H1 (cell line): ENCODE data around the gene GLMP. TPM values are rescaled to one million over a fixed set of nuclear protein-coding genes. Genes with fewer than 3 reads are reported as not detected.

Source experiments
- CEBPB ChIP-seq: IDR thresholded peaks from 2 replicates; pipeline ENCODE4 v1.6.1; 2012; ENCODE audit warnings: low read depth, low read length
- CHD1 ChIP-seq: IDR thresholded peaks from 2 replicates; pipeline ENCODE4 v1.6.1; 2012; ENCODE audit warnings: low read depth, low read length, improper control_type of control experiment
- CHD7 ChIP-seq: fragments of 300-600 bp; sonication (generic); IDR thresholded peaks from 2 replicates; pipeline ENCODE4 v1.7.1; 2012; ENCODE audit warnings: low read length, moderate library complexity, mild to moderate bottlenecking, inconsistent platforms; ENCODE audit not compliant: insufficient replicate concordance
- E2F6 ChIP-seq: IDR thresholded peaks from 2 replicates; pipeline ENCODE4 v1.6.1; 2012; ENCODE audit warnings: inconsistent platforms
- FOSL1 ChIP-seq: IDR thresholded peaks from 2 replicates; pipeline ENCODE4 v1.6.1; 2011; ENCODE audit warnings: mild to moderate bottlenecking, low read depth, low read length, moderate library complexity; ENCODE audit not compliant: insufficient read depth
- KDM5A ChIP-seq: fragments of 200-600 bp; IDR thresholded peaks from 2 replicates; pipeline ENCODE4 v1.7.1; 2012; ENCODE audit warnings: mild to moderate bottlenecking, low read length, inconsistent platforms, mixed read lengths
- SP1 ChIP-seq: IDR thresholded peaks from 2 replicates; pipeline ENCODE4 v1.6.1; 2011; ENCODE audit warnings: low read depth, low read length
- polyA plus RNA-seq, 7 experiments: library from polyadenylated mRNA; depleted of rRNA in 3 of 7; stranded (reverse) in 5 of 7; unstranded in 2 of 7; fragments of >200 nt in 5 of 7; fragments of 200-250 nt in 2 of 7; gene quantifications; 1 replicate in 5 of 7; 2 replicates in 1 of 7; 4 replicates in 1 of 7; pipeline versions ENCODE4 v1.2.1 to v1.2.3, GENCODE V29; 2011 to 2013; ENCODE audit warnings: missing spikeins in 2 of 7, mixed read lengths in 2 of 7
- total RNA-seq: library from RNA; stranded (reverse); fragmentation: NEBNext Ultra II Directional; extraction: Animal tissue kit (Norgen Biotek cat#: 25700); gene quantifications from 2 replicates; pipeline ENCODE4 v1.2.1, GENCODE V29; 2021
- TF ChIP-seq, protein P1 (sequence below): IDR thresholded peaks from 2 replicates; pipeline ENCODE4 v1.6.1; 2011; ENCODE audit warnings: low read depth, mild to moderate bottlenecking, low read length; ENCODE audit not compliant: insufficient read depth
- TF ChIP-seq, protein P2 (sequence below): IDR thresholded peaks from 2 replicates; pipeline ENCODE4 v1.6.1; 2012; ENCODE audit warnings: low read length, inconsistent platforms

The GLMP gene
- total and polyA plus RNA-seq, 2 of the 8 experiments (the other 6 are each of a cell fraction or from before 2014, with no cell fraction given), result 48.1 to 59.5 TPM

DNA sequence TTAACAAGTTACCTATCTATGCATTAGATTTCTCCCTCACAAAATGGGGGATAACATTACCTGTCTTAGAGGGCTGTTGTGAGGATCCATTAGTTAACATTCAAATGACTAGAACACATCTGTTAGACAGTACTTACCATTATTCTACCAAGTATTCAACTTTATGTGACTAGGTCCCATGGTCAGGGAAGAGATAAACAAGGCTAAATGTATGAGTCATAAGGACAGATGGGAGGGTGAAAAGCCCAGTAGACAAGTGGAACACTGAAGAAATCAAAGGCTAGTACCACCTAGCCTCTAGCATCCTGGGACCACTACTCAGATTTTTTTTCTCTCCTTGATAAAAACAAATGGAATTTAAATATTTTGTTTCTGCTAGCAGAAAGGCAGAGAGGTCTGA is 12.6 kb upstream of the GLMP start (continued):
- TF ChIP-seq CHD7 (no peak), E2F6 (no peak), KDM5A (no peak), SP1 (no peak), CHD1 (no peak), CEBPB (no peak), FOSL1 (no peak)
- TF ChIP-seq, protein P1, sequence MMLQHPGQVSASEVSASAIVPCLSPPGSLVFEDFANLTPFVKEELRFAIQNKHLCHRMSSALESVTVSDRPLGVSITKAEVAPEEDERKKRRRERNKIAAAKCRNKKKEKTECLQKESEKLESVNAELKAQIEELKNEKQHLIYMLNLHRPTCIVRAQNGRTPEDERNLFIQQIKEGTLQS, result no peak
- TF ChIP-seq, protein P2, sequence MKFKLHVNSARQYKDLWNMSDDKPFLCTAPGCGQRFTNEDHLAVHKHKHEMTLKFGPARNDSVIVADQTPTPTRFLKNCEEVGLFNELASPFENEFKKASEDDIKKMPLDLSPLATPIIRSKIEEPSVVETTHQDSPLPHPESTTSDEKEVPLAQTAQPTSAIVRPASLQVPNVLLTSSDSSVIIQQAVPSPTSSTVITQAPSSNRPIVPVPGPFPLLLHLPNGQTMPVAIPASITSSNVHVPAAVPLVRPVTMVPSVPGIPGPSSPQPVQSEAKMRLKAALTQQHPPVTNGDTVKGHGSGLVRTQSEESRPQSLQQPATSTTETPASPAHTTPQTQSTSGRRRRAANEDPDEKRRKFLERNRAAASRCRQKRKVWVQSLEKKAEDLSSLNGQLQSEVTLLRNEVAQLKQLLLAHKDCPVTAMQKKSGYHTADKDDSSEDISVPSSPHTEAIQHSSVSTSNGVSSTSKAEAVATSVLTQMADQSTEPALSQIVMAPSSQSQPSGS, result no peak
